Panc1 (cell line): Measurements from ENCODE around the gene PPIL4. TPM values are rescaled to one million over a fixed set of nuclear protein-coding genes. Genes with fewer than 3 reads are reported as not detected.
"Not testable (repeated sequence)": the region's sequence is repeated elsewhere in the genome, so short reads cannot be mapped to it uniquely, and the experiment has no call there.

Source experiments
- ATAC-seq: fragments of 200-7000 bp; cut with Tn5 transposase; 2 replicates; pipeline ENCODE4 v1.9.1; 2020; ENCODE audit warnings: mild to moderate bottlenecking, moderate library complexity
- BruUV-seq: library from RNA; stranded (reverse); fragments of 400-500 nt; replicated peaks from 2 replicates; lab custom pipeline; 2021; lab: Mats Ljungman, UMichigan
- CTCF ChIA-PET: fragments of 300-600 bp; sonication (Branson Sonifier 250); formaldehyde crosslinking; loops from one replicate; lab custom pipeline; 2022; ENCODE audit warnings: antibody characterized with exemption; lab: Charles Lee
- POLR2A ChIA-PET: fragments of 300-600 bp; sonication (Branson Sonifier 250); formaldehyde crosslinking; loops from one replicate; lab custom pipeline; 2022; ENCODE audit warnings: antibody characterized with exemption; lab: Charles Lee
- DNase-seq: peaks from one replicate; pipeline ENCODE4 v3.0.0-alpha.2; 2010; ENCODE audit warnings: low read depth, low spot score
- H3K27ac ChIP-seq: 2 replicates; pipeline ENCODE4 v1.5.1; 2011; ENCODE audit warnings: mild to moderate bottlenecking, low read length, inconsistent platforms
- H3K27me3 ChIP-seq: fragments of 200-500 bp; sonication (Bioruptor generic); 2 replicates; pipeline ENCODE4 v1.6.0; 2014; ENCODE audit warnings: low read length, inconsistent platforms; ENCODE audit not compliant: control insufficient read depth, insufficient read depth
- H3K36me3 ChIP-seq: fragments of 200-500 bp; sonication (Bioruptor generic); 2 replicates; pipeline ENCODE4 v1.5.1; 2014; ENCODE audit warnings: inconsistent platforms, mild to moderate bottlenecking, low read length, moderate library complexity; ENCODE audit not compliant: control insufficient read depth, insufficient read depth
- H3K4me1 ChIP-seq: 2 replicates; pipeline ENCODE4 v1.5.1; 2011; ENCODE audit warnings: inconsistent platforms, mild to moderate bottlenecking, low read length, moderate library complexity; ENCODE audit not compliant: control insufficient read depth, insufficient read depth
- H3K4me3 ChIP-seq, 2 experiments: 2 replicates each; pipeline ENCODE4 v1.5.1; 2011 to 2012; ENCODE audit warnings: low read depth in 2 of 2, low read length in 2 of 2, mild to moderate bottlenecking in 2 of 2, inconsistent platforms in 1 of 2, moderate library complexity in 1 of 2
- H3K9me3 ChIP-seq: fragments of 200-500 bp; sonication (Bioruptor generic); 2 replicates; pipeline ENCODE4 v1.5.1; 2014; ENCODE audit warnings: low read depth, mild to moderate bottlenecking, inconsistent platforms, low read length, moderate library complexity; ENCODE audit not compliant: control insufficient read depth, insufficient read depth
- POLR2AphosphoS5 ChIP-seq: IDR thresholded peaks from 2 replicates; pipeline ENCODE4 v1.6.1; 2012; ENCODE audit warnings: mild to moderate bottlenecking, low read depth, low read length, moderate library complexity
- SIN3A ChIP-seq: IDR thresholded peaks from 2 replicates; pipeline ENCODE4 v1.6.1; 2012; ENCODE audit warnings: low read depth, mild to moderate bottlenecking, low read length, moderate library complexity, borderline replicate concordance; ENCODE audit not compliant: insufficient read depth
- TCF7L2 ChIP-seq: IDR thresholded peaks from 2 replicates; pipeline ENCODE4 v1.6.1; 2011; ENCODE audit warnings: mild to moderate bottlenecking, low read depth, low read length, inconsistent platforms
- in situ Hi-C: cut with HindIII; loops from 2 replicates; pipeline ENCODE4 v1.10.0; 2016; ENCODE audit warnings: low sequenced_read_pairs, low pct_unique_long_range_greater_than_20kb
- intact Hi-C: fragments of 100-400 bp; cut with micrococcal nuclease; formaldehyde crosslinking; loops from one replicate; pipeline ENCODE4 v1.10.0; 2022; ENCODE audit not compliant: unreplicated experiment
- total RNA-seq: library from RNA; stranded (reverse); gene quantifications from one replicate; pipeline ENCODE4 v1.2.1, GENCODE V29; 2021; ENCODE audit not compliant: unreplicated experiment
- TF ChIP-seq, protein P1 (sequence below), 2 experiments: IDR thresholded peaks; 2 replicates each; pipeline ENCODE4 v1.6.1; 2011 to 2012; ENCODE audit warnings: low read depth in 2 of 2, control low read depth in 1 of 2, low read length in 1 of 2, mild to moderate bottlenecking in 1 of 2, moderate library complexity in 1 of 2; ENCODE audit not compliant: insufficient read depth in 1 of 2
- TF ChIP-seq, protein P2 (sequence below): fragments of 450-650 bp; IDR thresholded peaks from 2 replicates; pipeline ENCODE4 v1.5.1; 2017; ENCODE audit warnings: mild to moderate bottlenecking

PPIL4 gene
- total RNA-seq, 1 experiment from 2014 or later: 19.9 TPM

DNA sequence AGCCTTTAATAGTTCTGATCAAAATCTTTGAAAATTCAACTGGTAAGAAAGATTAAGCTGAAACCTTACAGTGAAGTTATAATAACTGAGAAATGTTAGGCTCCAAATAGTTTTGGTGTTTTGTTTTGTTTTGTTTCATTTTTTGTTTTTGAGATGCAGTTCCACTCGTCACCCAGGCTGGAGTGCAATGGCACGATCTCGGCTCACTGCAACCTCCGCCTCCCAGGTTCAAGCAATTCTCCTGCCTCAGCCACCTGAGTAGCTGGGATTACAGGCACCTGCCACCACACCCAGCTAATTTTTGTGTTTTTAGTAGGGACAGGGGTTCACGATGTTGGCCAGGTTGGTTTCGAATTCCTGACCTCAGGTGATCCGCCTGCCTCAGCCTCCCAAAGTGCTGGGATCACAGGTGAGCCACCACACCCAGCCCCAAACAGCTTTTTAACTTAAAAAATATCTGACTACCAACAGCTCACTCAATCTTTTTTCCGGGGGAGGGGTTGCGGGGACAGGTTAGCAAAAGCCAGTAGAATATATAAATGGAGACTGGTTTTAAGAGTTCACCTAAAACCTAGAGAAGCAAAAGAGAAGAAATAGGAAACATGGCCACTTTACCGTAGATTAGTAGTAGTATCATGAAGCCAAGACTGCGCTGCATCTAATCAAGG is 50.4 kb downstream of the PPIL4 start:
- H3K4me3 ChIP-seq, H3K36me3 ChIP-seq, in situ Hi-C loops, intact Hi-C loops, H3K27me3 ChIP-seq, POLR2A ChIA-PET, H3K27ac ChIP-seq, DNase-seq, H3K9me3 ChIP-seq, H3K4me1 ChIP-seq, ATAC-seq, CTCF ChIA-PET, BruUV-seq: not testable (repeated sequence)

DNA sequence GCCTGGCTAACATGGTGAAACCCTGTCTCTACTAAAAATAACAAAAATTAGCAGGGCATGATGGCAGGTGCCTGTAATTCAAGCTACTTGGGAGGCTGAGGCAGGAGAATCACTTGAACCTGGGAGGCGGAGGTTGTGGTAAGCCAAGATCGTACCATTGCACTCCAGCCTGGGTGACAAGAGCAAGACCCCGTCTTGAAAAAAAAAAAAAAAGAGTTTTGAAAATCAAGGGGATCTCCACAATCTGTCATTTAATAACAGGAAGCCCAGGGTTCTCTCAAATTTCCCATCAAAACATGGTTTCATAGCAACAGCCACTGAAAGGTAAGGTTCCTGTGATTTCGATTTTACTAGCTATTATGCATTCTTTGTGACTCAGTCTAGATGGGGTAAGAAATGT is 51.0 kb downstream of the PPIL4 start:
- in situ Hi-C loops, H3K27ac ChIP-seq, H3K4me1 ChIP-seq, CTCF ChIA-PET, H3K9me3 ChIP-seq, H3K4me3 ChIP-seq, ATAC-seq, H3K27me3 ChIP-seq, H3K36me3 ChIP-seq, BruUV-seq, DNase-seq, POLR2A ChIA-PET, intact Hi-C loops: not testable (repeated sequence)

DNA sequence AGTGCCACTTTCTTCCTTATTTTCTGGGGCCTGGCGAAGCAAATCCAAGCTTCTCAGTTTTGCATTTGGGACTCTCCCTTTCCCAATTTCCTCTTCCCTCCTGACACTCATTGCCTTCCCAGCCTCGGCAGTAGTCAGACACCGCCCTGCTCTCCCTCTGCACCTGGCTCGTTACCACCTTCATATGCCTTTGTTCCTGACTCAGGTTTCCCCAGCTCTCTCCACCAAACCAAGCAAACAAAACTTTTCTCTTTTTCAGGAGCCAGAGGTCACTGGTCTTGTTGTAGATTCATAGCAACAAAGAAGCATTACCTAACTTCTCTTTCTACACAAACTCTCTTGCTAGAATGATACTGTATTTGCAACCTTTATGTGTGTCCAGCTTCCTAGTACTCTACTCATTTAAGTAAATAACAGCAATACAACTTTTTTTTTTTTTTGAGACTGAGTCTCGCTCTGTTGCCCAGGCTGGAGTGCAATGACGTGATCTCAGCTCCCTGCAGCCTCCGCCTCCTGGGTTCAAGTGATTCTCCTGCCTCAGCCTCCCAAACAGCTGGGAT is 52.0 kb downstream of the PPIL4 start:
- TF ChIP-seq, protein P1, sequence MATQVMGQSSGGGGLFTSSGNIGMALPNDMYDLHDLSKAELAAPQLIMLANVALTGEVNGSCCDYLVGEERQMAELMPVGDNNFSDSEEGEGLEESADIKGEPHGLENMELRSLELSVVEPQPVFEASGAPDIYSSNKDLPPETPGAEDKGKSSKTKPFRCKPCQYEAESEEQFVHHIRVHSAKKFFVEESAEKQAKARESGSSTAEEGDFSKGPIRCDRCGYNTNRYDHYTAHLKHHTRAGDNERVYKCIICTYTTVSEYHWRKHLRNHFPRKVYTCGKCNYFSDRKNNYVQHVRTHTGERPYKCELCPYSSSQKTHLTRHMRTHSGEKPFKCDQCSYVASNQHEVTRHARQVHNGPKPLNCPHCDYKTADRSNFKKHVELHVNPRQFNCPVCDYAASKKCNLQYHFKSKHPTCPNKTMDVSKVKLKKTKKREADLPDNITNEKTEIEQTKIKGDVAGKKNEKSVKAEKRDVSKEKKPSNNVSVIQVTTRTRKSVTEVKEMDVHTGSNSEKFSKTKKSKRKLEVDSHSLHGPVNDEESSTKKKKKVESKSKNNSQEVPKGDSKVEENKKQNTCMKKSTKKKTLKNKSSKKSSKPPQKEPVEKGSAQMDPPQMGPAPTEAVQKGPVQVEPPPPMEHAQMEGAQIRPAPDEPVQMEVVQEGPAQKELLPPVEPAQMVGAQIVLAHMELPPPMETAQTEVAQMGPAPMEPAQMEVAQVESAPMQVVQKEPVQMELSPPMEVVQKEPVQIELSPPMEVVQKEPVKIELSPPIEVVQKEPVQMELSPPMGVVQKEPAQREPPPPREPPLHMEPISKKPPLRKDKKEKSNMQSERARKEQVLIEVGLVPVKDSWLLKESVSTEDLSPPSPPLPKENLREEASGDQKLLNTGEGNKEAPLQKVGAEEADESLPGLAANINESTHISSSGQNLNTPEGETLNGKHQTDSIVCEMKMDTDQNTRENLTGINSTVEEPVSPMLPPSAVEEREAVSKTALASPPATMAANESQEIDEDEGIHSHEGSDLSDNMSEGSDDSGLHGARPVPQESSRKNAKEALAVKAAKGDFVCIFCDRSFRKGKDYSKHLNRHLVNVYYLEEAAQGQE (IDR thresholded peaks at IDR 0.05; ENCODE audit: insufficient read depth in 1 of 2, low read depth in 2 of 2, low read length in 1 of 2): no peak
- no peak for TF ChIP-seq TCF7L2
- TF ChIP-seq SIN3A: no peak
- TF ChIP-seq, protein P2, sequence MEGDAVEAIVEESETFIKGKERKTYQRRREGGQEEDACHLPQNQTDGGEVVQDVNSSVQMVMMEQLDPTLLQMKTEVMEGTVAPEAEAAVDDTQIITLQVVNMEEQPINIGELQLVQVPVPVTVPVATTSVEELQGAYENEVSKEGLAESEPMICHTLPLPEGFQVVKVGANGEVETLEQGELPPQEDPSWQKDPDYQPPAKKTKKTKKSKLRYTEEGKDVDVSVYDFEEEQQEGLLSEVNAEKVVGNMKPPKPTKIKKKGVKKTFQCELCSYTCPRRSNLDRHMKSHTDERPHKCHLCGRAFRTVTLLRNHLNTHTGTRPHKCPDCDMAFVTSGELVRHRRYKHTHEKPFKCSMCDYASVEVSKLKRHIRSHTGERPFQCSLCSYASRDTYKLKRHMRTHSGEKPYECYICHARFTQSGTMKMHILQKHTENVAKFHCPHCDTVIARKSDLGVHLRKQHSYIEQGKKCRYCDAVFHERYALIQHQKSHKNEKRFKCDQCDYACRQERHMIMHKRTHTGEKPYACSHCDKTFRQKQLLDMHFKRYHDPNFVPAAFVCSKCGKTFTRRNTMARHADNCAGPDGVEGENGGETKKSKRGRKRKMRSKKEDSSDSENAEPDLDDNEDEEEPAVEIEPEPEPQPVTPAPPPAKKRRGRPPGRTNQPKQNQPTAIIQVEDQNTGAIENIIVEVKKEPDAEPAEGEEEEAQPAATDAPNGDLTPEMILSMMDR: no peak
- TF ChIP-seq POLR2AphosphoS5: no peak
- H3K36me3 ChIP-seq: no peaks in the 10 kb centered on the region
- intact Hi-C loops (no loop called here), in situ Hi-C loops (no loop called here)
- no peak for DNase-seq
- POLR2A ChIA-PET: no interaction called here
- no peak overlapping the region for H3K27ac ChIP-seq
- H3K4me1 ChIP-seq: peaks cover 3% of the 10 kb centered on the region; the same call in 1 of the 2 replicates
- CTCF ChIA-PET: no interaction called here
- H3K9me3 ChIP-seq: no peaks in the 10 kb centered on the region
- no peaks in the 10 kb centered on the region for H3K27me3 ChIP-seq
- ATAC-seq: no peak
- BruUV-seq: no TSS peak
- no peak overlapping the region for H3K4me3 ChIP-seq
